ENCODE results near the gene SLK. TPM values are rescaled to one million over a fixed set of nuclear protein-coding genes. Genes with fewer than 3 reads are reported as not detected.

The SLK gene
- total and polyA plus RNA-seq, 2 donors from 2014 or later: 12.3 to 45.5 TPM

- H3K4me3 ChIP-seq (ENCODE audit: low read length in 3 of 3): no peak overlapping the region
- H3K27ac ChIP-seq (ENCODE audit: low read depth in 2 of 2, low read length in 2 of 2): no peak overlapping the region
- no peaks in the 10 kb centered on the region for H3K9me3 ChIP-seq (ENCODE audit: control insufficient read depth in 2 of 3, insufficient read depth in 1 of 3, low read length in 3 of 3)
- no peak for DNase-seq
- FAIRE-seq: no peak
- H3K36me3 ChIP-seq (ENCODE audit: control insufficient read depth in 2 of 3, insufficient read depth in 3 of 3, low read length in 3 of 3): peaks cover 0 to 18% (median 13%) of the 10 kb centered on the region in 3 donors
- H3K9ac ChIP-seq (ENCODE audit: low read length in 3 of 3): no peak overlapping the region
- no peak for TF ChIP-seq CTCF (IDR thresholded peaks at IDR 0.05; ENCODE audit: borderline replicate concordance, extremely low read depth, insufficient read depth)
- peaks cover 0 to 6% (median 0%) of the 10 kb centered on the region in 3 donors for H3K4me1 ChIP-seq (ENCODE audit: control insufficient read depth in 2 of 3, insufficient read depth in 2 of 3, low read depth in 1 of 3, low read length in 3 of 3)
- intact Hi-C loops (cut with DNase I): no loop called here
- H3K27me3 ChIP-seq (ENCODE audit: control insufficient read depth, insufficient read depth, low read length): no peaks in the 10 kb centered on the region
Measured at GRCh38 chr10:104029521-104029860, 62.6 kb downstream of the SLK start.

- no peaks in the 10 kb centered on the region for H3K27me3 ChIP-seq (ENCODE audit: control insufficient read depth, insufficient read depth, low read length)
- no peak for FAIRE-seq
Measured at GRCh38 chr10:104031631-104032030, 64.7 kb downstream of the SLK start.

GRCh38 chr10:104032144-104032775 is 65.3 kb downstream of the SLK start:
- intact Hi-C loops (cut with DNase I): no loop called here
- Histone ChIP-seq H3K4me1 (ENCODE audit: control insufficient read depth in 2 of 3, insufficient read depth in 2 of 3, low read depth in 1 of 3, low read length in 3 of 3) (no peaks in the 10 kb centered on the region), H3K36me3 (ENCODE audit: control insufficient read depth in 2 of 3, insufficient read depth in 3 of 3, low read length in 3 of 3) (peaks cover 0 to 7% (median 6%) of the 10 kb centered on the region in 3 donors), H3K4me3 (ENCODE audit: low read length in 3 of 3) (no peak overlapping the region), H3K27ac (ENCODE audit: low read depth in 2 of 2, low read length in 2 of 2) (no peak overlapping the region), H3K9ac (ENCODE audit: low read length in 3 of 3) (no peak overlapping the region), H3K9me3 (ENCODE audit: control insufficient read depth in 2 of 3, insufficient read depth in 1 of 3, low read length in 3 of 3) (no peaks in the 10 kb centered on the region), H3K27me3 (ENCODE audit: control insufficient read depth, insufficient read depth, low read length) (no peaks in the 10 kb centered on the region)
- FAIRE-seq (no peak), DNase-seq (no peak)
- no peak for TF ChIP-seq CTCF (IDR thresholded peaks at IDR 0.05; ENCODE audit: borderline replicate concordance, extremely low read depth, insufficient read depth)

More at GRCh38 chr10:104031631-104032030, 64.7 kb downstream of the SLK start:
- Histone ChIP-seq H3K4me3 (ENCODE audit: low read length in 3 of 3) (no peak overlapping the region), H3K27ac (ENCODE audit: low read depth in 2 of 2, low read length in 2 of 2) (no peak overlapping the region), H3K9ac (ENCODE audit: low read length in 3 of 3) (no peak overlapping the region), H3K36me3 (ENCODE audit: control insufficient read depth in 2 of 3, insufficient read depth in 3 of 3, low read length in 3 of 3) (peaks cover 0 to 7% (median 6%) of the 10 kb centered on the region in 3 donors), H3K4me1 (ENCODE audit: control insufficient read depth in 2 of 3, insufficient read depth in 2 of 3, low read depth in 1 of 3, low read length in 3 of 3) (peaks cover 0 to under 1% (median 0%) of the 10 kb centered on the region in 3 donors), H3K9me3 (ENCODE audit: control insufficient read depth in 2 of 3, insufficient read depth in 1 of 3, low read length in 3 of 3) (no peaks in the 10 kb centered on the region)
- intact Hi-C loops (cut with DNase I): no loop called here
- DNase-seq: no peak
- no peak for TF ChIP-seq CTCF (IDR thresholded peaks at IDR 0.05; ENCODE audit: borderline replicate concordance, extremely low read depth, insufficient read depth)
